ENCODE results near the gene OAS3. TPM values are rescaled to one million over a fixed set of nuclear protein-coding genes. Genes with fewer than 3 reads are reported as not detected.

The OAS3 gene
- total RNA-seq, 1 experiment from 2014 or later = 1.2 TPM

- ATAC-seq (no peak), DNase-seq (ENCODE audit: low spot score) (no peak)
- CTCF ChIA-PET = interaction anchor here (4.8 kb wide), 1 partner anchor 30 kb away, joined by 21 read pairs; no protein-coding TSS in a partner anchor
Measured at GRCh38 chr12:112963227-112963861, 25.1 kb downstream of the OAS3 start.

GRCh38 chr12:112964067-112964670 is 25.9 kb downstream of the OAS3 start:
- peaks cover 20% of the 10 kb centered on the region for H3K36me3 Mint-ChIP-seq
- H3K27ac Mint-ChIP-seq = no peak overlapping the region
- H3K4me1 Mint-ChIP-seq = no peaks in the 10 kb centered on the region
- H3K9me3 Mint-ChIP-seq = peaks cover 35% of the 10 kb centered on the region
- DNase-seq (ENCODE audit: low spot score) (no peak), ATAC-seq (no peak)
- H3K4me3 Mint-ChIP-seq = no peak overlapping the region
- ChIA-PET POLR2A (interaction anchor here (0.6 kb wide), 1 partner anchor 16 kb away, joined by 3 read pairs; no protein-coding TSS in a partner anchor), CTCF (interaction anchor here (0.7 to 4.8 kb wide), 2 partner anchors 29 to 42 kb away, joined by 4 to 21 read pairs; no protein-coding TSS in a partner anchor)
- peaks cover 15% of the 10 kb centered on the region for H3K27me3 Mint-ChIP-seq (ENCODE audit: low read depth)
- TF ChIP-seq ZNF281 (CRISPR knock-in tag; IDR thresholded peaks at IDR 0.05) = no peak
- no peak for TF ChIP-seq RELA (CRISPR knock-in tag; IDR thresholded peaks at IDR 0.05; ENCODE audit: borderline replicate concordance)
- TF ChIP-seq ATF2 (CRISPR knock-in tag; IDR thresholded peaks at IDR 0.05; ENCODE audit: borderline replicate concordance, low read depth) = no peak
- TF ChIP-seq, protein P1, sequence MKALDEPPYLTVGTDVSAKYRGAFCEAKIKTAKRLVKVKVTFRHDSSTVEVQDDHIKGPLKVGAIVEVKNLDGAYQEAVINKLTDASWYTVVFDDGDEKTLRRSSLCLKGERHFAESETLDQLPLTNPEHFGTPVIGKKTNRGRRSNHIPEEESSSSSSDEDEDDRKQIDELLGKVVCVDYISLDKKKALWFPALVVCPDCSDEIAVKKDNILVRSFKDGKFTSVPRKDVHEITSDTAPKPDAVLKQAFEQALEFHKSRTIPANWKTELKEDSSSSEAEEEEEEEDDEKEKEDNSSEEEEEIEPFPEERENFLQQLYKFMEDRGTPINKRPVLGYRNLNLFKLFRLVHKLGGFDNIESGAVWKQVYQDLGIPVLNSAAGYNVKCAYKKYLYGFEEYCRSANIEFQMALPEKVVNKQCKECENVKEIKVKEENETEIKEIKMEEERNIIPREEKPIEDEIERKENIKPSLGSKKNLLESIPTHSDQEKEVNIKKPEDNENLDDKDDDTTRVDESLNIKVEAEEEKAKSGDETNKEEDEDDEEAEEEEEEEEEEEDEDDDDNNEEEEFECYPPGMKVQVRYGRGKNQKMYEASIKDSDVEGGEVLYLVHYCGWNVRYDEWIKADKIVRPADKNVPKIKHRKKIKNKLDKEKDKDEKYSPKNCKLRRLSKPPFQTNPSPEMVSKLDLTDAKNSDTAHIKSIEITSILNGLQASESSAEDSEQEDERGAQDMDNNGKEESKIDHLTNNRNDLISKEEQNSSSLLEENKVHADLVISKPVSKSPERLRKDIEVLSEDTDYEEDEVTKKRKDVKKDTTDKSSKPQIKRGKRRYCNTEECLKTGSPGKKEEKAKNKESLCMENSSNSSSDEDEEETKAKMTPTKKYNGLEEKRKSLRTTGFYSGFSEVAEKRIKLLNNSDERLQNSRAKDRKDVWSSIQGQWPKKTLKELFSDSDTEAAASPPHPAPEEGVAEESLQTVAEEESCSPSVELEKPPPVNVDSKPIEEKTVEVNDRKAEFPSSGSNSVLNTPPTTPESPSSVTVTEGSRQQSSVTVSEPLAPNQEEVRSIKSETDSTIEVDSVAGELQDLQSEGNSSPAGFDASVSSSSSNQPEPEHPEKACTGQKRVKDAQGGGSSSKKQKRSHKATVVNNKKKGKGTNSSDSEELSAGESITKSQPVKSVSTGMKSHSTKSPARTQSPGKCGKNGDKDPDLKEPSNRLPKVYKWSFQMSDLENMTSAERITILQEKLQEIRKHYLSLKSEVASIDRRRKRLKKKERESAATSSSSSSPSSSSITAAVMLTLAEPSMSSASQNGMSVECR (CRISPR knock-in tag; IDR thresholded peaks at IDR 0.05; ENCODE audit: borderline replicate concordance) = no peak

More at GRCh38 chr12:112963227-112963861, 25.1 kb downstream of the OAS3 start:
- H3K4me3 Mint-ChIP-seq = no peak overlapping the region
- peaks cover 20% of the 10 kb centered on the region for H3K36me3 Mint-ChIP-seq
- POLR2A ChIA-PET = no interaction called here
- H3K4me1 Mint-ChIP-seq = no peaks in the 10 kb centered on the region
- TF ChIP-seq ZBTB43 (CRISPR knock-in tag; IDR thresholded peaks at IDR 0.05) = no peak
- TF ChIP-seq SMAD3 (CRISPR knock-in tag; IDR thresholded peaks at IDR 0.05; ENCODE audit: borderline replicate concordance) = no peak
- TF ChIP-seq ZNF281 (CRISPR knock-in tag; IDR thresholded peaks at IDR 0.05) = no peak
- TF ChIP-seq, protein P2, sequence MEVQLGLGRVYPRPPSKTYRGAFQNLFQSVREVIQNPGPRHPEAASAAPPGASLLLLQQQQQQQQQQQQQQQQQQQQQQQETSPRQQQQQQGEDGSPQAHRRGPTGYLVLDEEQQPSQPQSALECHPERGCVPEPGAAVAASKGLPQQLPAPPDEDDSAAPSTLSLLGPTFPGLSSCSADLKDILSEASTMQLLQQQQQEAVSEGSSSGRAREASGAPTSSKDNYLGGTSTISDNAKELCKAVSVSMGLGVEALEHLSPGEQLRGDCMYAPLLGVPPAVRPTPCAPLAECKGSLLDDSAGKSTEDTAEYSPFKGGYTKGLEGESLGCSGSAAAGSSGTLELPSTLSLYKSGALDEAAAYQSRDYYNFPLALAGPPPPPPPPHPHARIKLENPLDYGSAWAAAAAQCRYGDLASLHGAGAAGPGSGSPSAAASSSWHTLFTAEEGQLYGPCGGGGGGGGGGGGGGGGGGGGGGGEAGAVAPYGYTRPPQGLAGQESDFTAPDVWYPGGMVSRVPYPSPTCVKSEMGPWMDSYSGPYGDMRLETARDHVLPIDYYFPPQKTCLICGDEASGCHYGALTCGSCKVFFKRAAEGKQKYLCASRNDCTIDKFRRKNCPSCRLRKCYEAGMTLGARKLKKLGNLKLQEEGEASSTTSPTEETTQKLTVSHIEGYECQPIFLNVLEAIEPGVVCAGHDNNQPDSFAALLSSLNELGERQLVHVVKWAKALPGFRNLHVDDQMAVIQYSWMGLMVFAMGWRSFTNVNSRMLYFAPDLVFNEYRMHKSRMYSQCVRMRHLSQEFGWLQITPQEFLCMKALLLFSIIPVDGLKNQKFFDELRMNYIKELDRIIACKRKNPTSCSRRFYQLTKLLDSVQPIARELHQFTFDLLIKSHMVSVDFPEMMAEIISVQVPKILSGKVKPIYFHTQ (CRISPR knock-in tag; IDR thresholded peaks at IDR 0.05) = no peak
- TF ChIP-seq JUN (CRISPR knock-in tag; IDR thresholded peaks at IDR 0.05) = no peak
- TF ChIP-seq RORB (CRISPR knock-in tag; IDR thresholded peaks at IDR 0.05) = no peak
- no peak overlapping the region for H3K27ac Mint-ChIP-seq
- peaks cover 17% of the 10 kb centered on the region for H3K27me3 Mint-ChIP-seq (ENCODE audit: low read depth)
- peaks cover 39% of the 10 kb centered on the region for H3K9me3 Mint-ChIP-seq

Measured in WTC11 (cell line).